Mammary epithelial cell (primary cell): ENCODE measurements around the gene ADCY2.

Source experiments
- EZH2 ChIP-seq: IDR thresholded peaks from 2 replicates; pipeline ENCODE4 v1.6.1; 2012; ENCODE audit warnings: low read length, inconsistent platforms, borderline replicate concordance
- TF ChIP-seq, protein P1 (sequence below), 2 donors: IDR thresholded peaks in 1 of 2; conservative IDR thresholded peaks in 1 of 2; 2 replicates each; pipeline ENCODE4 v1.5.1; 2011 to 2012; ENCODE audit warnings: inconsistent platforms in 2 of 2, low read length in 2 of 2, mild to moderate bottlenecking in 2 of 2, control low read depth in 1 of 2, low read depth in 1 of 2; ENCODE audit not compliant: insufficient read depth in 1 of 2; ENCODE audit errors: extremely low read depth in 1 of 2

DNA sequence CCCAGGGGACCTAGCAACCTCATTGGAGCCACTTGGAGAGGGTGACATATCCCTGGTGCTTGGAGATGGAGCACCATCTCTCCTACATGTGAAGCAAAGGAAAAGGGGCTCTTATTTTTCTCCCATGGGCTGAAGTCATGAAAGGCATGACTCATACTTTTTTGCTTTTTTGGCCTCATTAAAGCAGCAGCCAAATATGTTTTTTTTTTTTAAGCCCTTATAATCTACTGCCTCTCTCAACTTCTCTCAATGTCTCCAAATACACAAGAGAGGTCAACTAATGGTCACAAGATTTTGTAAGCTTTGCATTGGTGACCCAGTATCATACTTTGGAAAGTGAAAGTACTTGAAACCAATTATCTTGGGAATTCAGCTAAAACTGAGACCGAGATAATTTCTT is 456.6 kb downstream of the ADCY2 start:
- TF ChIP-seq EZH2 = no peak
- TF ChIP-seq, protein P1, sequence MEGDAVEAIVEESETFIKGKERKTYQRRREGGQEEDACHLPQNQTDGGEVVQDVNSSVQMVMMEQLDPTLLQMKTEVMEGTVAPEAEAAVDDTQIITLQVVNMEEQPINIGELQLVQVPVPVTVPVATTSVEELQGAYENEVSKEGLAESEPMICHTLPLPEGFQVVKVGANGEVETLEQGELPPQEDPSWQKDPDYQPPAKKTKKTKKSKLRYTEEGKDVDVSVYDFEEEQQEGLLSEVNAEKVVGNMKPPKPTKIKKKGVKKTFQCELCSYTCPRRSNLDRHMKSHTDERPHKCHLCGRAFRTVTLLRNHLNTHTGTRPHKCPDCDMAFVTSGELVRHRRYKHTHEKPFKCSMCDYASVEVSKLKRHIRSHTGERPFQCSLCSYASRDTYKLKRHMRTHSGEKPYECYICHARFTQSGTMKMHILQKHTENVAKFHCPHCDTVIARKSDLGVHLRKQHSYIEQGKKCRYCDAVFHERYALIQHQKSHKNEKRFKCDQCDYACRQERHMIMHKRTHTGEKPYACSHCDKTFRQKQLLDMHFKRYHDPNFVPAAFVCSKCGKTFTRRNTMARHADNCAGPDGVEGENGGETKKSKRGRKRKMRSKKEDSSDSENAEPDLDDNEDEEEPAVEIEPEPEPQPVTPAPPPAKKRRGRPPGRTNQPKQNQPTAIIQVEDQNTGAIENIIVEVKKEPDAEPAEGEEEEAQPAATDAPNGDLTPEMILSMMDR (conservative IDR thresholded peaks at IDR 0.05 in 1 of 2, IDR thresholded peaks at IDR 0.05 in 1 of 2; ENCODE audit: extremely low read depth in 1 of 2, insufficient read depth in 1 of 2, low read depth in 1 of 2, low read length in 2 of 2) = no peak
